ENCODE data around the gene APBB1IP. TPM values are rescaled to one million over a fixed set of nuclear protein-coding genes. Genes with fewer than 3 reads are reported as not detected.

The APBB1IP gene
- total and polyA plus RNA-seq, 9 of the 15 experiments (the other 6 are each of a cell fraction or from before 2014, with no cell fraction given) = 0.03 to 0.11 (median 0.06) TPM; not detected in 4

- no peak overlapping the region for H2AFZ ChIP-seq (ENCODE audit: low read depth, low read length)
- H3K4me2 ChIP-seq (ENCODE audit: insufficient read depth, low read length) = no peak overlapping the region
- no peaks in the 10 kb centered on the region for H3K9me1 ChIP-seq (ENCODE audit: control insufficient read depth, insufficient read depth, low read length)
- no peak for DNase-seq (ENCODE audit: extremely low read depth in 1 of 4, low spot score in 3 of 4)
- no TSS peak for BruUV-seq (replicated peaks)
- no peaks in the 10 kb centered on the region for H3K27me3 ChIP-seq (ENCODE audit: control insufficient read depth in 2 of 2, insufficient read depth in 2 of 2, low read length in 2 of 2)
- no peaks in the 10 kb centered on the region for H3K9me3 ChIP-seq (replicated peaks; ENCODE audit: control insufficient read depth, insufficient read depth, low read depth, low read length)
- POLR2A ChIA-PET = no interaction called here
- H3K9ac ChIP-seq (ENCODE audit: insufficient read depth in 1 of 2, low read depth in 2 of 2, low read length in 2 of 2) = no peak overlapping the region
- intact Hi-C loops (cut with micrococcal nuclease) = no loop called here
- no peak for FAIRE-seq
- H3K36me3 ChIP-seq (ENCODE audit: control insufficient read depth, insufficient read depth, low read length) = no peaks in the 10 kb centered on the region
- whole genome bisulfite sequencing (ENCODE audit: insufficient coverage, low coverage, missing lambda C conversion rate) = 0% methylated on average over 1 of the region's 1 CpG
- no peaks in the 10 kb centered on the region for H4K20me1 ChIP-seq (replicated peaks; ENCODE audit: control insufficient read depth, insufficient read depth, low read length)
- no peaks in the 10 kb centered on the region; a peak in 1 of 5 replicates for H3K4me1 ChIP-seq (replicated peaks in 1 of 2; ENCODE audit: control insufficient read depth in 2 of 2, insufficient read depth in 2 of 2, low read length in 2 of 2)
- no peak overlapping the region for H3K4me3 ChIP-seq
- ATAC-seq = no peak
- CTCF ChIA-PET (ENCODE audit: low intra/inter-chr PET ratio) = no interaction called here
- no peak overlapping the region for H3K27ac ChIP-seq (ENCODE audit: extremely low read depth, low read depth, low read length)
- in situ Hi-C loops (cut with MboI) = no loop called here
- no peaks in the 10 kb centered on the region for H3K79me2 ChIP-seq (ENCODE audit: control insufficient read depth, insufficient read depth, low read length)
- TF ChIP-seq CHCHD3 (CRISPR knock-in tag; IDR thresholded peaks at IDR 0.05) (no peak), ZNF668 (CRISPR knock-in tag; IDR thresholded peaks at IDR 0.05) (no peak), GMEB1 (CRISPR knock-in tag; IDR thresholded peaks at IDR 0.05) (no peak), KLF1 (tag; IDR thresholded peaks at IDR 0.05) (no peak), NCOA1 (IDR thresholded peaks at IDR 0.05; ENCODE audit: low read depth) (no peak), ZNF23 (CRISPR knock-in tag; IDR thresholded peaks at IDR 0.05) (no peak), BRCA1 (IDR thresholded peaks at IDR 0.05) (no peak), BRCA1 (CRISPR knock-in tag; IDR thresholded peaks at IDR 0.05) (no peak), YY1 (IDR thresholded peaks at IDR 0.05; ENCODE audit: borderline replicate concordance in 1 of 3, control insufficient read depth in 1 of 3, extremely low read depth in 1 of 3, insufficient read depth in 3 of 3, insufficient read length in 1 of 3, insufficient replicate concordance in 2 of 3, low read depth in 1 of 3, low read length in 2 of 3) (no peak), MLLT1 (IDR thresholded peaks at IDR 0.05) (no peak), PHB (CRISPR knock-in tag; IDR thresholded peaks at IDR 0.05) (no peak), GATAD2B (IDR thresholded peaks at IDR 0.05; ENCODE audit: borderline replicate concordance) (no peak), DPF2 (IDR thresholded peaks at IDR 0.05) (no peak), CEBPB (tag; IDR thresholded peaks at IDR 0.05) (no peak), RNF2 (IDR thresholded peaks at IDR 0.05) (no peak), ZNF584 (CRISPR knock-in tag; IDR thresholded peaks at IDR 0.05; ENCODE audit: low read depth) (no peak)
- TF ChIP-seq, protein P1, sequence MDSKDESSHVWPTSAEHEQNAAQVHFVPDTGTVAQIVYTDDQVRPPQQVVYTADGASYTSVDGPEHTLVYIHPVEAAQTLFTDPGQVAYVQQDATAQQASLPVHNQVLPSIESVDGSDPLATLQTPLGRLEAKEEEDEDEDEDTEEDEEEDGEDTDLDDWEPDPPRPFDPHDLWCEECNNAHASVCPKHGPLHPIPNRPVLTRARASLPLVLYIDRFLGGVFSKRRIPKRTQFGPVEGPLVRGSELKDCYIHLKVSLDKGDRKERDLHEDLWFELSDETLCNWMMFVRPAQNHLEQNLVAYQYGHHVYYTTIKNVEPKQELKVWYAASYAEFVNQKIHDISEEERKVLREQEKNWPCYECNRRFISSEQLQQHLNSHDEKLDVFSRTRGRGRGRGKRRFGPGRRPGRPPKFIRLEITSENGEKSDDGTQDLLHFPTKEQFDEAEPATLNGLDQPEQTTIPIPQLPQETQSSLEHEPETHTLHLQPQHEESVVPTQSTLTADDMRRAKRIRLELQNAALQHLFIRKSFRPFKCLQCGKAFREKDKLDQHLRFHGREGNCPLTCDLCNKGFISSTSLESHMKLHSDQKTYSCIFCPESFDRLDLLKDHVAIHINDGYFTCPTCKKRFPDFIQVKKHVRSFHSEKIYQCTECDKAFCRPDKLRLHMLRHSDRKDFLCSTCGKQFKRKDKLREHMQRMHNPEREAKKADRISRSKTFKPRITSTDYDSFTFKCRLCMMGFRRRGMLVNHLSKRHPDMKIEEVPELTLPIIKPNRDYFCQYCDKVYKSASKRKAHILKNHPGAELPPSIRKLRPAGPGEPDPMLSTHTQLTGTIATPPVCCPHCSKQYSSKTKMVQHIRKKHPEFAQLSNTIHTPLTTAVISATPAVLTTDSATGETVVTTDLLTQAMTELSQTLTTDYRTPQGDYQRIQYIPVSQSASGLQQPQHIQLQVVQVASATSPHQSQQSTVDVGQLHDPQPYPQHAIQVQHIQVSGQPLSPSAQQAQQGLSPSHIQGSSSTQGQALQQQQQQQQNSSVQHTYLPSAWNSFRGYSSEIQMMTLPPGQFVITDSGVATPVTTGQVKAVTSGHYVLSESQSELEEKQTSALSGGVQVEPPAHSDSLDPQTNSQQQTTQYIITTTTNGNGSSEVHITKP (IDR thresholded peaks at IDR 0.05; ENCODE audit: partially characterized antibody) = no peak
Measured at GRCh38 chr10:26513101-26513500, 75.0 kb downstream of the APBB1IP start.

Measured in K562 (cell line).